HepG2 (cell line): ENCODE results near the gene CFAP206. TPM values are rescaled to one million over a fixed set of nuclear protein-coding genes. Genes with fewer than 3 reads are reported as not detected.

Experiments
- ATAC-seq: fragments of 200-7000 bp; cut with Tn5 transposase; 3 replicates; pipeline ENCODE4 v1.9.1; 2020; ENCODE audit warnings: mild to moderate bottlenecking, moderate library complexity
- BruUV-seq: library from RNA; stranded (reverse); fragments of 400-500 nt; replicated peaks from 2 replicates; lab custom pipeline; 2021; lab: Mats Ljungman, UMichigan
- CTCF ChIA-PET: fragments of 300-600 bp; formaldehyde crosslinking; extraction: SDS; loops from one replicate; lab custom pipeline; 2021; ENCODE audit warnings: low total read pairs, inconsistent platforms, low intra/inter-chr PET ratio; lab: Yijun Ruan, JAX
- POLR2A ChIA-PET: fragments of 350-600 bp; sonication (Branson Sonifier 250); formaldehyde crosslinking; loops from one replicate; lab custom pipeline; 2020; ENCODE audit warnings: antibody characterized with exemption, inconsistent platforms; lab: Yijun Ruan, JAX
- DNase-seq: peaks from one replicate; pipeline ENCODE4 v3.0.0-alpha.2; 2015; ENCODE audit warnings: low spot score
- FAIRE-seq: peaks from 3 replicates; lab custom pipeline; 2011; peaks lifted over from hg19 to GRCh38; lab: Jason Lieb, UNC
- H2AFZ ChIP-seq: one replicate; pipeline ENCODE4 v1.6.1; 2011; ENCODE audit warnings: low read length, inconsistent platforms
- H3K27ac ChIP-seq: fragments of 300-600 bp; 3 replicates; pipeline ENCODE4 v1.8.0; 2011; ENCODE audit warnings: mixed run types, mild to moderate bottlenecking, mixed read lengths, low read length, inconsistent platforms; ENCODE audit not compliant: insufficient read depth; ENCODE audit errors: extremely low read length
- H3K27me3 ChIP-seq, 2 experiments: fragments of 200-600 bp in 1 of 2; 2 replicates in 1 of 2; 3 replicates in 1 of 2; pipeline versions ENCODE4 v1.6.0 to v1.8.0; 2011; ENCODE audit warnings: low read length in 2 of 2, mild to moderate bottlenecking in 2 of 2, moderate library complexity in 2 of 2, inconsistent platforms in 1 of 2; ENCODE audit not compliant: insufficient read depth in 2 of 2, control insufficient read depth in 1 of 2
- H3K36me3 ChIP-seq, 2 experiments: fragments of 200-600 bp in 1 of 2; replicated peaks in 1 of 2; 2 replicates in 1 of 2; 3 replicates in 1 of 2; pipeline versions ENCODE4 v1.5.1 to v1.8.0; 2011; ENCODE audit warnings: low read length in 2 of 2, inconsistent platforms in 1 of 2; ENCODE audit not compliant: insufficient read depth in 2 of 2, control insufficient read depth in 1 of 2
- H3K4me1 ChIP-seq: 2 replicates; pipeline ENCODE4 v1.5.1; 2012; ENCODE audit warnings: low read length, inconsistent platforms; ENCODE audit not compliant: insufficient read depth
- H3K4me2 ChIP-seq: 2 replicates; pipeline ENCODE4 v1.6.0; 2011; ENCODE audit warnings: low read depth, low read length, inconsistent platforms
- H3K4me3 ChIP-seq, 3 experiments: fragments of 200-600 bp in 1 of 3; sonication (generic), shearing (Covaris generic) in 1 of 3; replicated peaks in 1 of 3; 2 replicates each; pipeline ENCODE4 v1.5.1; 2011 to 2016; ENCODE audit warnings: low read length in 3 of 3, inconsistent platforms in 2 of 3, low read depth in 2 of 3, mild to moderate bottlenecking in 2 of 3, control low read depth in 1 of 3, mixed read lengths in 1 of 3; ENCODE audit not compliant: insufficient read depth in 1 of 3
- H3K79me2 ChIP-seq: one replicate; pipeline ENCODE4 v1.6.1; 2011; ENCODE audit warnings: low read length, inconsistent platforms; ENCODE audit not compliant: insufficient read depth
- H3K9ac ChIP-seq: 2 replicates; pipeline ENCODE4 v1.6.0; 2011; ENCODE audit warnings: mild to moderate bottlenecking, low read depth, low read length, inconsistent platforms; ENCODE audit not compliant: insufficient read depth
- H3K9me3 ChIP-seq: 2 replicates; pipeline ENCODE4 v1.5.1; 2012; ENCODE audit warnings: mild to moderate bottlenecking, low read length
- H4K20me1 ChIP-seq: 2 replicates; pipeline ENCODE4 v1.6.0; 2011; ENCODE audit warnings: inconsistent platforms, mild to moderate bottlenecking, low read length, moderate library complexity; ENCODE audit not compliant: insufficient read depth
- ARID3A ChIP-seq: IDR thresholded peaks from 2 replicates; pipeline ENCODE4 v1.6.1; 2012; ENCODE audit warnings: low read depth, low read length, improper control_type of control experiment
- ARNT2 ChIP-seq: sonication (generic); formaldehyde crosslinking; IDR thresholded peaks from 2 replicates; pipeline ENCODE4 v1.8.0; 2022; ENCODE audit warnings: mild to moderate bottlenecking, low read depth, missing genetic modification reagents, moderate library complexity
- HMG20B ChIP-seq: conservative IDR thresholded peaks from 2 replicates; pipeline ENCODE4 v1.6.1; 2016; ENCODE audit warnings: missing genetic modification reagents, missing compliant biosample characterization
- KAT7 ChIP-seq: IDR thresholded peaks from 2 replicates; pipeline ENCODE4 v1.6.1; 2018; ENCODE audit warnings: borderline replicate concordance, missing compliant biosample characterization
- PATZ1 ChIP-seq: sonication (generic); formaldehyde crosslinking; IDR thresholded peaks from 2 replicates; pipeline ENCODE4 v1.4.0; 2020; ENCODE audit warnings: missing genetic modification reagents
- ZSCAN12 ChIP-seq: sonication (generic); formaldehyde crosslinking; IDR thresholded peaks from 2 replicates; pipeline ENCODE4 v1.9.0; 2021; ENCODE audit warnings: mild to moderate bottlenecking, missing genetic modification reagents
- WGBS: methylation state at CpG from one replicate; pipeline ENCODE4 v1.1.6; 2017; ENCODE audit warnings: low lambda C conversion rate; 5-methylcytosine and 5-hydroxymethylcytosine counted together
- in situ Hi-C: cut with HindIII; loops from 2 replicates; pipeline ENCODE4 v1.10.0; 2017; ENCODE audit warnings: low pct_unique_long_range_greater_than_20kb; ENCODE audit not compliant: extremely low pct_ligation_motif_present
- intact Hi-C: fragments of 100-400 bp; cut with micrococcal nuclease; formaldehyde crosslinking; loops from one replicate; pipeline ENCODE4 v1.10.0; 2022; ENCODE audit not compliant: unreplicated experiment
- polyA plus RNA-seq, 8 experiments: library from polyadenylated mRNA; depleted of rRNA in 3 of 8; stranded (reverse) in 7 of 8; unstranded in 1 of 8; fragments of >200 nt; fragmentation: Illumina TruSeq in 4 of 8; extraction: Trizol in 4 of 8; gene quantifications; 2 replicates each; pipeline versions ENCODE4 v1.2.1 to v1.2.3, GENCODE V29; 2011 to 2016; ENCODE audit warnings: low read depth in 4 of 8, missing spikeins in 1 of 8, mixed read lengths in 1 of 8; ENCODE audit not compliant: insufficient read depth in 1 of 8
- total RNA-seq, 5 experiments: library from RNA; depleted of rRNA; stranded (reverse); fragments of >200 nt; fragmentation: Illumina TruSeq; extraction: Trizol; gene quantifications; 2 replicates each; pipeline ENCODE4 v1.2.3, GENCODE V29; 2016; ENCODE audit warnings: low read depth in 1 of 5

CFAP206 gene
- total and polyA plus RNA-seq, 2 of the 13 experiments (the other 11 are each of a cell fraction or from before 2014, with no cell fraction given), result not detected

- no peaks in the 10 kb centered on the region for H3K4me1 ChIP-seq
- no peaks in the 10 kb centered on the region for H3K79me2 ChIP-seq
- 45% methylated on average over 10 of the region's 10 CpGs for WGBS
- no peak overlapping the region for H3K9ac ChIP-seq
- TF ChIP-seq PATZ1 (CRISPR knock-in tag) (no peak), HMG20B (CRISPR knock-in tag) (no peak), ZSCAN12 (CRISPR knock-in tag) (no peak), KAT7 (CRISPR knock-in tag) (no peak), ARID3A (no peak), ARNT2 (CRISPR knock-in tag) (no peak)
- DNase-seq, result no peak
- FAIRE-seq, result no peak
- in situ Hi-C loops, result no loop called here
- no peak; the same call in 2 of the 3 replicates for ATAC-seq
- ChIA-PET CTCF (no interaction called here), POLR2A (no interaction called here)
- no peak overlapping the region for H3K27ac ChIP-seq
- H3K27me3 ChIP-seq, result no peaks in the 10 kb centered on the region; a peak in 1 of 5 replicates
- intact Hi-C loops, result no loop called here
- no peaks in the 10 kb centered on the region for H4K20me1 ChIP-seq
- BruUV-seq, result no TSS peak
- H3K36me3 ChIP-seq, result no peaks in the 10 kb centered on the region
- H3K4me2 ChIP-seq, result no peak overlapping the region
- H2AFZ ChIP-seq, result no peak overlapping the region
- H3K4me3 ChIP-seq, result no peak overlapping the region
- no peaks in the 10 kb centered on the region for H3K9me3 ChIP-seq
Observed at GRCh38 chr6:87396595-87397392, 11.0 kb upstream of the CFAP206 start.
